GM23338 (cell line): ENCODE results near the gene CCDC57.

Source experiments
- CREB1 ChIP-seq: fragments of 250-450 bp; sonication (Bioruptor Pico); IDR thresholded peaks from 2 replicates; pipeline ENCODE4 v1.5.0; 2020; ENCODE audit warnings: low read depth, mild to moderate bottlenecking, moderate library complexity
- CTCF ChIP-seq, 2 experiments: fragments of 200-600 bp in 1 of 2; sonication (generic) in 1 of 2; conservative IDR thresholded peaks; 2 replicates each; pipeline versions ENCODE4 v1.5.1 to v1.6.1; 2016 to 2017; ENCODE audit warnings: antibody characterized with exemption in 2 of 2, low read depth in 2 of 2, mild to moderate bottlenecking in 2 of 2, moderate library complexity in 1 of 2
- ETS1 ChIP-seq: IDR thresholded peaks from 2 replicates; pipeline ENCODE4 v1.6.1; 2016; ENCODE audit warnings: antibody characterized with exemption
- EZH2 ChIP-seq: fragments of 200-600 bp; sonication (generic); IDR thresholded peaks from one replicate; pipeline ENCODE4 v1.8.0; 2017; ENCODE audit warnings: antibody characterized with exemption, mild to moderate bottlenecking, low read depth; ENCODE audit not compliant: unreplicated experiment
- EZH2phosphoT487 ChIP-seq: fragments of 200-600 bp; sonication (generic); IDR thresholded peaks from one replicate; pipeline ENCODE4 v1.8.1; 2018; ENCODE audit warnings: antibody characterized with exemption; ENCODE audit not compliant: unreplicated experiment
- JUNB ChIP-seq: IDR thresholded peaks from one replicate; pipeline ENCODE4 v1.6.1; 2016; ENCODE audit warnings: antibody characterized with exemption; ENCODE audit not compliant: unreplicated experiment
- POLR2AphosphoS5 ChIP-seq: IDR thresholded peaks from 2 replicates; pipeline ENCODE4 v1.6.1; 2016; ENCODE audit warnings: antibody characterized with exemption, low read depth
- REST ChIP-seq: IDR thresholded peaks from one replicate; pipeline ENCODE4 v1.6.1; 2018; ENCODE audit warnings: antibody characterized with exemption; ENCODE audit not compliant: unreplicated experiment
- ZNF114 ChIP-seq: fragments of 250-450 bp; sonication (Bioruptor Pico); IDR thresholded peaks from 2 replicates; pipeline ENCODE4 v1.5.0; 2020; ENCODE audit warnings: mild to moderate bottlenecking, moderate library complexity
- ZNF331 ChIP-seq: fragments of 250-450 bp; sonication (Bioruptor Pico); IDR thresholded peaks from 2 replicates; pipeline ENCODE4 v1.5.0; 2020; ENCODE audit warnings: low read depth, mild to moderate bottlenecking, moderate library complexity
- TF ChIP-seq, protein P1 (sequence below): fragments of 250-450 bp; sonication (Bioruptor Pico); IDR thresholded peaks from 2 replicates; pipeline ENCODE4 v1.5.0; 2020; ENCODE audit warnings: mild to moderate bottlenecking, moderate library complexity

GRCh38 chr17:82091264-82092066 lies 121.2 kb downstream of the CCDC57 start:
- TF ChIP-seq CTCF (conservative IDR thresholded peaks at IDR 0.05; ENCODE audit: low read depth in 2 of 2) (no peak), REST (no peak), ZNF331 (CRISPR knock-in tag) (no peak), EZH2 (no peak), POLR2AphosphoS5 (no peak), CREB1 (CRISPR knock-in tag) (no peak), EZH2phosphoT487 (no peak), ETS1 (no peak), ZNF114 (no peak), JUNB (no peak)
- TF ChIP-seq, protein P1, sequence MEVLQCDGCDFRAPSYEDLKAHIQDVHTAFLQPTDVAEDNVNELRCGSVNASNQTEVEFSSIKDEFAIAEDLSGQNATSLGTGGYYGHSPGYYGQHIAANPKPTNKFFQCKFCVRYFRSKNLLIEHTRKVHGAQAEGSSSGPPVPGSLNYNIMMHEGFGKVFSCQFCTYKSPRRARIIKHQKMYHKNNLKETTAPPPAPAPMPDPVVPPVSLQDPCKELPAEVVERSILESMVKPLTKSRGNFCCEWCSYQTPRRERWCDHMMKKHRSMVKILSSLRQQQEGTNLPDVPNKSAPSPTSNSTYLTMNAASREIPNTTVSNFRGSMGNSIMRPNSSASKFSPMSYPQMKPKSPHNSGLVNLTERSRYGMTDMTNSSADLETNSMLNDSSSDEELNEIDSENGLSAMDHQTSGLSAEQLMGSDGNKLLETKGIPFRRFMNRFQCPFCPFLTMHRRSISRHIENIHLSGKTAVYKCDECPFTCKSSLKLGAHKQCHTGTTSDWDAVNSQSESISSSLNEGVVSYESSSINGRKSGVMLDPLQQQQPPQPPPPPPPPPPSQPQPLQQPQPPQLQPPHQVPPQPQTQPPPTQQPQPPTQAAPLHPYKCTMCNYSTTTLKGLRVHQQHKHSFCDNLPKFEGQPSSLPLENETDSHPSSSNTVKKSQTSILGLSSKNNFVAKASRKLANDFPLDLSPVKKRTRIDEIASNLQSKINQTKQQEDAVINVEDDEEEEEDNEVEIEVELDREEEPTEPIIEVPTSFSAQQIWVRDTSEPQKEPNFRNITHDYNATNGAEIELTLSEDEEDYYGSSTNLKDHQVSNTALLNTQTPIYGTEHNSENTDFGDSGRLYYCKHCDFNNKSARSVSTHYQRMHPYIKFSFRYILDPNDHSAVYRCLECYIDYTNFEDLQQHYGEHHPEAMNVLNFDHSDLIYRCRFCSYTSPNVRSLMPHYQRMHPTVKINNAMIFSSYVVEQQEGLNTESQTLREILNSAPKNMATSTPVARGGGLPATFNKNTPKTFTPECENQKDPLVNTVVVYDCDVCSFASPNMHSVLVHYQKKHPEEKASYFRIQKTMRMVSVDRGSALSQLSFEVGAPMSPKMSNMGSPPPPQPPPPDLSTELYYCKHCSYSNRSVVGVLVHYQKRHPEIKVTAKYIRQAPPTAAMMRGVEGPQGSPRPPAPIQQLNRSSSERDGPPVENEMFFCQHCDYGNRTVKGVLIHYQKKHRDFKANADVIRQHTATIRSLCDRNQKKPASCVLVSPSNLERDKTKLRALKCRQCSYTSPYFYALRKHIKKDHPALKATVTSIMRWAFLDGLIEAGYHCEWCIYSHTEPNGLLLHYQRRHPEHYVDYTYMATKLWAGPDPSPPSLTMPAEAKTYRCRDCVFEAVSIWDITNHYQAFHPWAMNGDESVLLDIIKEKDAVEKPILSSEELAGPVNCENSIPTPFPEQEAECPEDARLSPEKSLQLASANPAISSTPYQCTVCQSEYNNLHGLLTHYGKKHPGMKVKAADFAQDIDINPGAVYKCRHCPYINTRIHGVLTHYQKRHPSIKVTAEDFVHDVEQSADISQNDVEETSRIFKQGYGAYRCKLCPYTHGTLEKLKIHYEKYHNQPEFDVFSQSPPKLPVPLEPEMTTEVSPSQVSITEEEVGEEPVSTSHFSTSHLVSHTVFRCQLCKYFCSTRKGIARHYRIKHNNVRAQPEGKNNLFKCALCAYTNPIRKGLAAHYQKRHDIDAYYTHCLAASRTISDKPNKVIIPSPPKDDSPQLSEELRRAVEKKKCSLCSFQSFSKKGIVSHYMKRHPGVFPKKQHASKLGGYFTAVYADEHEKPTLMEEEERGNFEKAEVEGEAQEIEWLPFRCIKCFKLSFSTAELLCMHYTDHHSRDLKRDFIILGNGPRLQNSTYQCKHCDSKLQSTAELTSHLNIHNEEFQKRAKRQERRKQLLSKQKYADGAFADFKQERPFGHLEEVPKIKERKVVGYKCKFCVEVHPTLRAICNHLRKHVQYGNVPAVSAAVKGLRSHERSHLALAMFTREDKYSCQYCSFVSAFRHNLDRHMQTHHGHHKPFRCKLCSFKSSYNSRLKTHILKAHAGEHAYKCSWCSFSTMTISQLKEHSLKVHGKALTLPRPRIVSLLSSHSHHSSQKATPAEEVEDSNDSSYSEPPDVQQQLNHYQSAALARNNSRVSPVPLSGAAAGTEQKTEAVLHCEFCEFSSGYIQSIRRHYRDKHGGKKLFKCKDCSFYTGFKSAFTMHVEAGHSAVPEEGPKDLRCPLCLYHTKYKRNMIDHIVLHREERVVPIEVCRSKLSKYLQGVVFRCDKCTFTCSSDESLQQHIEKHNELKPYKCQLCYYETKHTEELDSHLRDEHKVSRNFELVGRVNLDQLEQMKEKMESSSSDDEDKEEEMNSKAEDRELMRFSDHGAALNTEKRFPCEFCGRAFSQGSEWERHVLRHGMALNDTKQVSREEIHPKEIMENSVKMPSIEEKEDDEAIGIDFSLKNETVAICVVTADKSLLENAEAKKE (CRISPR knock-in tag), result no peak
